K562 (cell line): Measurements from ENCODE around the gene MFSD11. TPM values are rescaled to one million over a fixed set of nuclear protein-coding genes. Genes with fewer than 3 reads are reported as not detected.

Source experiments
- ATF1 ChIP-seq, 2 experiments: fragments of 450-650 bp in 1 of 2; IDR thresholded peaks; 2 replicates each; pipeline ENCODE4 v1.6.1; 2016; ENCODE audit warnings: missing compliant biosample characterization in 1 of 2, missing genetic modification characterization in 1 of 2
- BRD4 ChIP-seq: fragments of 200-600 bp; sonication (generic); IDR thresholded peaks from 2 replicates; pipeline ENCODE4 v1.6.1; 2017; ENCODE audit warnings: inconsistent platforms
- CREB1 ChIP-seq, 2 experiments: sonication (generic) in 1 of 2; formaldehyde crosslinking in 1 of 2; IDR thresholded peaks; 2 replicates each; pipeline versions ENCODE4 v1.6.1 to v1.8.0; 2012 to 2022; ENCODE audit warnings: inconsistent platforms in 1 of 2, mild to moderate bottlenecking in 1 of 2, missing genetic modification reagents in 1 of 2, moderate library complexity in 1 of 2
- CREM ChIP-seq: IDR thresholded peaks from 2 replicates; pipeline ENCODE4 v1.6.1; 2014; ENCODE audit warnings: antibody characterized with exemption, low read depth
- EHMT2 ChIP-seq: fragments of 450-650 bp; IDR thresholded peaks from 2 replicates; pipeline ENCODE4 v1.6.1; 2018; ENCODE audit warnings: antibody characterized with exemption
- HMGN3 ChIP-seq: IDR thresholded peaks from 2 replicates; pipeline ENCODE4 v1.6.1; 2011; ENCODE audit warnings: borderline replicate concordance, low read depth, mild to moderate bottlenecking, mixed read lengths, low read length; ENCODE audit not compliant: insufficient read length; ENCODE audit errors: extremely low read depth
- KLF6 ChIP-seq: fragments of 250-450 bp; sonication (Bioruptor Pico); IDR thresholded peaks from 2 replicates; pipeline ENCODE4 v1.4.0; 2020; ENCODE audit warnings: mild to moderate bottlenecking, moderate library complexity, borderline replicate concordance
- MEIS2 ChIP-seq: fragments of 450-650 bp; IDR thresholded peaks from 2 replicates; pipeline ENCODE4 v1.6.1; 2014; ENCODE audit warnings: mild to moderate bottlenecking; ENCODE audit not compliant: partially characterized antibody
- POLR2G ChIP-seq: fragments of 200-400 bp; formaldehyde crosslinking; IDR thresholded peaks from 2 replicates; pipeline ENCODE4 v1.6.1; 2017; ENCODE audit warnings: low read depth, mild to moderate bottlenecking, antibody characterized with exemption, low read length, moderate library complexity
- SETDB1 ChIP-seq: IDR thresholded peaks from one replicate; pipeline ENCODE4 v1.6.1; 2012; ENCODE audit warnings: low read length, control low read depth, inconsistent platforms
- SPI1 ChIP-seq: IDR thresholded peaks from 2 replicates; pipeline ENCODE4 v1.6.1; 2011; ENCODE audit warnings: low read depth, low read length, control low read depth, borderline replicate concordance
- STAT5B ChIP-seq: fragments of 250-450 bp; sonication (Bioruptor Pico); IDR thresholded peaks from 2 replicates; pipeline ENCODE4 v1.8.0; 2021; ENCODE audit warnings: mild to moderate bottlenecking, inconsistent platforms
- ZZZ3 ChIP-seq: fragments of 450-650 bp; IDR thresholded peaks from 2 replicates; pipeline ENCODE4 v1.6.1; 2016; ENCODE audit warnings: antibody characterized with exemption, mild to moderate bottlenecking, moderate library complexity
- polyA plus RNA-seq, 8 experiments: library from polyadenylated mRNA; depleted of rRNA in 4 of 8; stranded (reverse) in 5 of 8; unstranded in 3 of 8; fragments of >200 nt; fragmentation: Nextera tagmentation in 2 of 8; fragmentation: Illumina TruSeq in 1 of 8; extraction: Ambion mirVana in 2 of 8; extraction: Trizol in 1 of 8; gene quantifications; 2 replicates each; pipeline versions ENCODE4 v1.2.1 to v1.2.3, GENCODE V29; 2011 to 2014; ENCODE audit warnings: inconsistent platforms in 1 of 8, missing spikeins in 1 of 8
- total RNA-seq, 7 experiments: library from RNA; depleted of rRNA in 6 of 7; stranded (reverse); fragments of >200 nt in 6 of 7; fragmentation: Illumina TruSeq in 2 of 7; extraction: Trizol in 2 of 7; gene quantifications; 2 replicates each; pipeline versions ENCODE4 v1.2.1 to v1.2.3, GENCODE V29; 2011 to 2021; ENCODE audit warnings: low replicate concordance in 1 of 7
- TF ChIP-seq, protein P1 (sequence below), 2 experiments: fragments of 450-650 bp in 1 of 2; sonication (generic) in 1 of 2; formaldehyde crosslinking in 1 of 2; IDR thresholded peaks in 1 of 2; conservative IDR thresholded peaks in 1 of 2; 2 replicates each; pipeline versions ENCODE4 v1.6.1 to v1.8.1; 2016 to 2023; ENCODE audit warnings: mild to moderate bottlenecking in 2 of 2, moderate library complexity in 2 of 2, inconsistent platforms in 1 of 2, missing genetic modification reagents in 1 of 2
- TF ChIP-seq, protein P2 (sequence below): fragments of 450-650 bp; formaldehyde crosslinking; IDR thresholded peaks from 2 replicates; pipeline ENCODE4 v1.4.0; 2022; ENCODE audit warnings: missing genetic modification characterization
- TF ChIP-seq, protein P3 (sequence below), 3 experiments: fragments of 200-800 bp in 1 of 3; sonication (Bioruptor generic) in 1 of 3; sonication (generic) in 1 of 3; formaldehyde crosslinking in 1 of 3; IDR thresholded peaks; 2 replicates each; pipeline versions ENCODE4 v1.6.1 to v1.8.0; 2016 to 2022; ENCODE audit warnings: mild to moderate bottlenecking in 2 of 3, missing compliant biosample characterization in 2 of 3, missing genetic modification characterization in 2 of 3, missing genetic modification reagents in 1 of 3
- TF ChIP-seq, protein P4 (sequence below): sonication (generic); formaldehyde crosslinking; IDR thresholded peaks from 2 replicates; pipeline ENCODE4 v1.8.0; 2023; ENCODE audit warnings: missing genetic modification reagents, mild to moderate bottlenecking, borderline replicate concordance

Gene MFSD11
- total and polyA plus RNA-seq, 9 of the 15 experiments (the other 6 are each of a cell fraction or from before 2014, with no cell fraction given): 14.4 to 24.5 (median 19.9) TPM

DNA sequence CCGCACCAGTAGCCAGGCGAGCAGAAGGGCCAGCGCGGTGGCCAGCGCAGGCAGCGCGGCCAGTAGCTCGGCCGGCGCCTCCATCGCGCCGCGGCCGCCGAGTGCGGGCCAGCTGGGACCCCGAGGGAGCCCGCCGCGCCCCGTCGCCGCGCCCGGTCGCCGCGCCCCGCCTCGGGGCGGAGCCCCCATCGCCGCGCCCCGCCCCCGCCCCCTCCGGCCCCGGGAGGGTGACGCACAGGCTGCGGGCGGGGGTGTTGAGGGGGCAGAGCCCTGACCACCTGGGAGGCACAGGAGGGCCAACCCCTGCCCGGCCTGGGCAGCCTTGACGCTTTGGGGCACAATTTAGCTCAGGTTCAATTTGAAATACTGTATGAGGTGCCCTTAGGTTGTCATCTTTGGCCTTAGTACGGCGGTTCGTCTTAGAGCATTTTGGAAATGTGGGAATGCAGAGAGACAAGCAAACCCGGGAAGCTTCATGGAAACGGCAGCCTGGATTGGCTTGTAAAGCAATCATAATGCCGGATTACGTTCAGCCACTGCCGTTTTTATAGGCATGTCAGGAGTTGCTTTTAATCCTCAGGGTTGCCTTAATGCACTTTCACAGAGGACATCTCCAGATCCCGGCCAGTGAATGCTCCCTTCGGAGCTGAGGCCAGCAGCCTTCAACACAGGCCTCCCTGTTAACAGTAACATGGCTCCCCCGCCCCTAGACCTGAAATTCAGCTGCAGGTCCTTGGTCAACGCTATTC lies 26.9 kb upstream of the MFSD11 start, which contains the start of gene MXRA7 (continued):
- TF ChIP-seq, protein P1, sequence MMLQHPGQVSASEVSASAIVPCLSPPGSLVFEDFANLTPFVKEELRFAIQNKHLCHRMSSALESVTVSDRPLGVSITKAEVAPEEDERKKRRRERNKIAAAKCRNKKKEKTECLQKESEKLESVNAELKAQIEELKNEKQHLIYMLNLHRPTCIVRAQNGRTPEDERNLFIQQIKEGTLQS (IDR thresholded peaks at IDR 0.05): peak; percentile 57; the same call in 1 of the 2 replicates
- TF ChIP-seq, protein P1 (CRISPR knock-in tag; conservative IDR thresholded peaks at IDR 0.05): no peak
- TF ChIP-seq BRD4: no peak
- no peak for TF ChIP-seq KLF6 (CRISPR knock-in tag)
- no peak for TF ChIP-seq MEIS2
- TF ChIP-seq POLR2G: peak; percentile 51; the same call in 1 of the 2 replicates
- TF ChIP-seq SETDB1: no peak
- TF ChIP-seq STAT5B (CRISPR knock-in tag): no peak
- TF ChIP-seq CREB1 (IDR thresholded peaks at IDR 0.05): 0 out of 2 replicates have a peak, but pooled peaks have one; percentile 28
- TF ChIP-seq CREB1 (CRISPR knock-in tag; IDR thresholded peaks at IDR 0.05): peak; percentile 30; the same call in 1 of the 2 replicates
- TF ChIP-seq EHMT2: no peak
- TF ChIP-seq ZZZ3: no peak
- TF ChIP-seq, protein P2, sequence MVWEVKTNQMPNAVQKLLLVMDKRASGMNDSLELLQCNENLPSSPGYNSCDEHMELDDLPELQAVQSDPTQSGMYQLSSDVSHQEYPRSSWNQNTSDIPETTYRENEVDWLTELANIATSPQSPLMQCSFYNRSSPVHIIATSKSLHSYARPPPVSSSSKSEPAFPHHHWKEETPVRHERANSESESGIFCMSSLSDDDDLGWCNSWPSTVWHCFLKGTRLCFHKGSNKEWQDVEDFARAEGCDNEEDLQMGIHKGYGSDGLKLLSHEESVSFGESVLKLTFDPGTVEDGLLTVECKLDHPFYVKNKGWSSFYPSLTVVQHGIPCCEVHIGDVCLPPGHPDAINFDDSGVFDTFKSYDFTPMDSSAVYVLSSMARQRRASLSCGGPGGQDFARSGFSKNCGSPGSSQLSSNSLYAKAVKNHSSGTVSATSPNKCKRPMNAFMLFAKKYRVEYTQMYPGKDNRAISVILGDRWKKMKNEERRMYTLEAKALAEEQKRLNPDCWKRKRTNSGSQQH (CRISPR knock-in tag): no peak
- TF ChIP-seq SPI1: no peak
- TF ChIP-seq, protein P3, sequence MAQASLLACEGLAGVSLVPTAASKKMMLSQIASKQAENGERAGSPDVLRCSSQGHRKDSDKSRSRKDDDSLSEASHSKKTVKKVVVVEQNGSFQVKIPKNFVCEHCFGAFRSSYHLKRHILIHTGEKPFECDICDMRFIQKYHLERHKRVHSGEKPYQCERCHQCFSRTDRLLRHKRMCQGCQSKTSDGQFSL (CRISPR knock-in tag; IDR thresholded peaks at IDR 0.05): 0 out of 2 replicates have a peak, but pooled peaks have one; percentile 44
- TF ChIP-seq, protein P3 (tag; IDR thresholded peaks at IDR 0.05): no peak
- TF ChIP-seq, protein P4, sequence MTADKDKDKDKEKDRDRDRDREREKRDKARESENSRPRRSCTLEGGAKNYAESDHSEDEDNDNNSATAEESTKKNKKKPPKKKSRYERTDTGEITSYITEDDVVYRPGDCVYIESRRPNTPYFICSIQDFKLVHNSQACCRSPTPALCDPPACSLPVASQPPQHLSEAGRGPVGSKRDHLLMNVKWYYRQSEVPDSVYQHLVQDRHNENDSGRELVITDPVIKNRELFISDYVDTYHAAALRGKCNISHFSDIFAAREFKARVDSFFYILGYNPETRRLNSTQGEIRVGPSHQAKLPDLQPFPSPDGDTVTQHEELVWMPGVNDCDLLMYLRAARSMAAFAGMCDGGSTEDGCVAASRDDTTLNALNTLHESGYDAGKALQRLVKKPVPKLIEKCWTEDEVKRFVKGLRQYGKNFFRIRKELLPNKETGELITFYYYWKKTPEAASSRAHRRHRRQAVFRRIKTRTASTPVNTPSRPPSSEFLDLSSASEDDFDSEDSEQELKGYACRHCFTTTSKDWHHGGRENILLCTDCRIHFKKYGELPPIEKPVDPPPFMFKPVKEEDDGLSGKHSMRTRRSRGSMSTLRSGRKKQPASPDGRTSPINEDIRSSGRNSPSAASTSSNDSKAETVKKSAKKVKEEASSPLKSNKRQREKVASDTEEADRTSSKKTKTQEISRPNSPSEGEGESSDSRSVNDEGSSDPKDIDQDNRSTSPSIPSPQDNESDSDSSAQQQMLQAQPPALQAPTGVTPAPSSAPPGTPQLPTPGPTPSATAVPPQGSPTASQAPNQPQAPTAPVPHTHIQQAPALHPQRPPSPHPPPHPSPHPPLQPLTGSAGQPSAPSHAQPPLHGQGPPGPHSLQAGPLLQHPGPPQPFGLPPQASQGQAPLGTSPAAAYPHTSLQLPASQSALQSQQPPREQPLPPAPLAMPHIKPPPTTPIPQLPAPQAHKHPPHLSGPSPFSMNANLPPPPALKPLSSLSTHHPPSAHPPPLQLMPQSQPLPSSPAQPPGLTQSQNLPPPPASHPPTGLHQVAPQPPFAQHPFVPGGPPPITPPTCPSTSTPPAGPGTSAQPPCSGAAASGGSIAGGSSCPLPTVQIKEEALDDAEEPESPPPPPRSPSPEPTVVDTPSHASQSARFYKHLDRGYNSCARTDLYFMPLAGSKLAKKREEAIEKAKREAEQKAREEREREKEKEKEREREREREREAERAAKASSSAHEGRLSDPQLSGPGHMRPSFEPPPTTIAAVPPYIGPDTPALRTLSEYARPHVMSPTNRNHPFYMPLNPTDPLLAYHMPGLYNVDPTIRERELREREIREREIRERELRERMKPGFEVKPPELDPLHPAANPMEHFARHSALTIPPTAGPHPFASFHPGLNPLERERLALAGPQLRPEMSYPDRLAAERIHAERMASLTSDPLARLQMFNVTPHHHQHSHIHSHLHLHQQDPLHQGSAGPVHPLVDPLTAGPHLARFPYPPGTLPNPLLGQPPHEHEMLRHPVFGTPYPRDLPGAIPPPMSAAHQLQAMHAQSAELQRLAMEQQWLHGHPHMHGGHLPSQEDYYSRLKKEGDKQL (CRISPR knock-in tag): no peak
- TF ChIP-seq HMGN3: peak; percentile 31
- no peak for TF ChIP-seq ATF1 (CRISPR knock-in tag; IDR thresholded peaks at IDR 0.05)
- peak; percentile 27 for TF ChIP-seq ATF1 (tag; IDR thresholded peaks at IDR 0.05)
- TF ChIP-seq CREM: 0 out of 2 replicates have a peak, but pooled peaks have one; percentile 57
